HPDE6-E6E7 (cell line): ENCODE data around the gene TDRD7.

Source experiments
- DNase-seq: peaks from one replicate; pipeline ENCODE4 v3.0.0; 2011; ENCODE audit warnings: missing footprints; ENCODE audit errors: extremely low spot score

The TDRD7 gene

GRCh38 chr9:97526895-97527575, 115.1 kb downstream of the TDRD7 start:
- DNase-seq = no peak

- no peak for DNase-seq
Measured at GRCh38 chr9:97527626-97528528, 116.0 kb downstream of the TDRD7 start.

- no peak for DNase-seq
Measured at GRCh38 chr9:97528529-97529230, 116.8 kb downstream of the TDRD7 start.

GRCh38 chr9:97529363-97530076, 117.6 kb downstream of the TDRD7 start:
- no peak for DNase-seq

- DNase-seq = no peak
Measured at GRCh38 chr9:97531888-97532376, 120.0 kb downstream of the TDRD7 start.

- no peak for DNase-seq
Measured at GRCh38 chr9:97534185-97534584, 122.3 kb downstream of the TDRD7 start.

- no peak for DNase-seq
Measured at GRCh38 chr9:97534961-97535594, 123.2 kb downstream of the TDRD7 start.

GRCh38 chr9:97535771-97536170, 123.9 kb downstream of the TDRD7 start:
- no peak for DNase-seq

- no peak for DNase-seq
Measured at GRCh38 chr9:97536480-97536879, 124.6 kb downstream of the TDRD7 start.

- DNase-seq = no peak
Measured at GRCh38 chr9:97543561-97543960, 131.7 kb downstream of the TDRD7 start.

- DNase-seq = no peak
Measured at GRCh38 chr9:97545486-97545885, 133.6 kb downstream of the TDRD7 start.
